ENCODE results near the gene YWHAG. TPM values are rescaled to one million over a fixed set of nuclear protein-coding genes. Genes with fewer than 3 reads are reported as not detected.

YWHAG gene
- total RNA-seq, 1 experiment from 2014 or later, result 192 TPM

GRCh38 chr7:76393116-76394031, 34.6 kb upstream of the YWHAG start (continued):
- TF ChIP-seq, protein P1, sequence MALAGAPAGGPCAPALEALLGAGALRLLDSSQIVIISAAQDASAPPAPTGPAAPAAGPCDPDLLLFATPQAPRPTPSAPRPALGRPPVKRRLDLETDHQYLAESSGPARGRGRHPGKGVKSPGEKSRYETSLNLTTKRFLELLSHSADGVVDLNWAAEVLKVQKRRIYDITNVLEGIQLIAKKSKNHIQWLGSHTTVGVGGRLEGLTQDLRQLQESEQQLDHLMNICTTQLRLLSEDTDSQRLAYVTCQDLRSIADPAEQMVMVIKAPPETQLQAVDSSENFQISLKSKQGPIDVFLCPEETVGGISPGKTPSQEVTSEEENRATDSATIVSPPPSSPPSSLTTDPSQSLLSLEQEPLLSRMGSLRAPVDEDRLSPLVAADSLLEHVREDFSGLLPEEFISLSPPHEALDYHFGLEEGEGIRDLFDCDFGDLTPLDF (CRISPR knock-in tag; IDR thresholded peaks at IDR 0.05), result no peak
- TF ChIP-seq ELF4 (CRISPR knock-in tag; IDR thresholded peaks at IDR 0.05; ENCODE audit: low read depth), result no peak
- TF ChIP-seq ZSCAN18 (CRISPR knock-in tag; IDR thresholded peaks at IDR 0.05), result no peak
- no peak for TF ChIP-seq ZNF138 (CRISPR knock-in tag; conservative IDR thresholded peaks at IDR 0.05)
- TF ChIP-seq, protein P2, sequence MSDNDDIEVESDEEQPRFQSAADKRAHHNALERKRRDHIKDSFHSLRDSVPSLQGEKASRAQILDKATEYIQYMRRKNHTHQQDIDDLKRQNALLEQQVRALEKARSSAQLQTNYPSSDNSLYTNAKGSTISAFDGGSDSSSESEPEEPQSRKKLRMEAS (CRISPR knock-in tag; IDR thresholded peaks at IDR 0.05), result peak; percentile 89
- TF ChIP-seq USF2 (CRISPR knock-in tag; IDR thresholded peaks at IDR 0.05), result no peak; the same call in 1 of the 2 replicates
- no peak for TF ChIP-seq AFF4 (CRISPR knock-in tag; IDR thresholded peaks at IDR 0.05; ENCODE audit: borderline replicate concordance)
- no peak for TF ChIP-seq ERG (CRISPR knock-in tag; IDR thresholded peaks at IDR 0.05)
- TF ChIP-seq ATF1 (CRISPR knock-in tag; IDR thresholded peaks at IDR 0.05), result 0 out of 2 replicates have a peak, but pooled peaks have one; percentile 36
- TF ChIP-seq ZNF317 (CRISPR knock-in tag; IDR thresholded peaks at IDR 0.05; ENCODE audit: borderline replicate concordance, low read depth), result no peak
- TF ChIP-seq ZNF396 (CRISPR knock-in tag; IDR thresholded peaks at IDR 0.05; ENCODE audit: borderline replicate concordance), result no peak
- TF ChIP-seq IRF2 (CRISPR knock-in tag; IDR thresholded peaks at IDR 0.05; ENCODE audit: borderline replicate concordance, low read depth), result 0 out of 2 replicates have a peak, but pooled peaks have one; percentile 70

DNA sequence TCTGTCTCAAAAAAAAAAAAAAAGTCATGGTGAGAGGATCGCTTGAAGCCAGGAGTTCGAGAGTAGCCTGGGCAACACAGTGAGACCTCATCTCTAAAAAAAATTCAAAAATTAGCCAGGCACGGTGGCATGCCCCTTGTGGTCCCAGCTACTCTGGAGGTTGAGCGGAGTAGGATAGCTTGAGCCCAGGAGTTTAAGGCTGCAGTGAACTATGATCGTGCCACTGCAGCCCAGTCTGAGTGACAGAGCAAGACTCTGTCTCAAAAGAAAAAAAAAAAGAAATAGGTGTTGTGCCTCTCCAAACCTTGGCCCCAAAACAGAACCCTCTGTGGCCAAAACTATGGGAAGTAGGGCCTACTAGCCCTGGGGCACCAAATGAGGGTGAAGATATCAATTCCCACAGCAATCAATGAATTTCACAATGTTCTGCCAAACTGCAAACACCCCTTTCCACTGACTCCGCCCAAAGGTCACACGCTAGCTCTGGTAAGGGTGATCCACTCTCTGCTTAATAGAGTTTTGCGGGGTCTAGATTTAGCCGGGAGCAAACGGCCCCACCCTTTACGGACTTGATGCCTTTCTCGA, 33.8 kb upstream of the YWHAG start:
- Mint-ChIP-seq H3K4me3 (peak overlapping the region; percentile 64), H3K27ac (peak overlapping the region; percentile 91), H3K27me3 (ENCODE audit: low read depth) (no peaks in the 10 kb centered on the region), H3K9me3 (no peaks in the 10 kb centered on the region), H3K36me3 (no peaks in the 10 kb centered on the region), H3K4me1 (peaks cover 38% of the 10 kb centered on the region)
- ATAC-seq, result no peak
- no peak for DNase-seq (ENCODE audit: low spot score)
- ChIA-PET POLR2A (no interaction called here), CTCF (no interaction called here)
- TF ChIP-seq NR1H2 (CRISPR knock-in tag; IDR thresholded peaks at IDR 0.05) (no peak), ZNF396 (CRISPR knock-in tag; IDR thresholded peaks at IDR 0.05; ENCODE audit: borderline replicate concordance) (no peak), ATF6 (CRISPR knock-in tag; IDR thresholded peaks at IDR 0.05) (no peak), ZNF416 (CRISPR knock-in tag; IDR thresholded peaks at IDR 0.05) (no peak), ELF4 (CRISPR knock-in tag; IDR thresholded peaks at IDR 0.05; ENCODE audit: low read depth) (no peak), ERG (CRISPR knock-in tag; IDR thresholded peaks at IDR 0.05) (no peak), ZNF138 (CRISPR knock-in tag; conservative IDR thresholded peaks at IDR 0.05) (no peak), MLX (CRISPR knock-in tag; IDR thresholded peaks at IDR 0.05) (no peak), ATF1 (CRISPR knock-in tag; IDR thresholded peaks at IDR 0.05) (no peak), TEAD4 (CRISPR knock-in tag; IDR thresholded peaks at IDR 0.05) (no peak)
